IPS-NIHi7 (cell line): ENCODE results near the gene TMEM63B.
"Not testable (repeated sequence)": the region's sequence is repeated elsewhere in the genome, so short reads cannot be mapped to it uniquely, and the experiment has no call there.

ENCODE experiments used
- DNase-seq: peaks from one replicate; pipeline ENCODE4 v3.0.0; 2012; ENCODE audit warnings: mixed read lengths; ENCODE audit errors: extremely low spot score

TMEM63B gene

GRCh38 chr6:44127186-44128019 is at the start of gene TMEM63B, which contains the start of gene MRPL14:
TSS of gene TMEM63B (plus strand) at chr6:44127554. CDS start at chr6:44134585, 7,031 bp downstream.
TSS of gene MRPL14 (minus strand) at chr6:44127452. CDS start at chr6:44116611, 10,841 bp downstream.
- DNase-seq = peak; percentile 98

- no peak for DNase-seq
These were observed 49.0 kb upstream of the TMEM63B start for GRCh38 chr6:44078219-44078826.

GRCh38 chr6:44078827-44079671 is 48.3 kb upstream of the TMEM63B start:
- DNase-seq = peak; percentile 76

GRCh38 chr6:44079672-44080071 is 47.7 kb upstream of the TMEM63B start:
- DNase-seq = no peak

- DNase-seq = no peak
These were observed 46.5 kb upstream of the TMEM63B start for GRCh38 chr6:44080561-44081521.

GRCh38 chr6:44081753-44082152 is 45.6 kb upstream of the TMEM63B start:
- DNase-seq = no peak

- DNase-seq = no peak
These were observed 44.5 kb upstream of the TMEM63B start for GRCh38 chr6:44082872-44083321.

- no peak for DNase-seq
These were observed 42.9 kb upstream of the TMEM63B start for GRCh38 chr6:44084231-44085014.

- DNase-seq = no peak
These were observed 42.1 kb upstream of the TMEM63B start for GRCh38 chr6:44085219-44085618.

GRCh38 chr6:44086931-44087574 is 40.3 kb upstream of the TMEM63B start:
- no peak for DNase-seq

- no peak for DNase-seq
These were observed 39.7 kb upstream of the TMEM63B start for GRCh38 chr6:44087623-44088022.

- DNase-seq = no peak
These were observed 38.3 kb upstream of the TMEM63B start for GRCh38 chr6:44088827-44089590.

- DNase-seq = no peak
These were observed 36.9 kb upstream of the TMEM63B start for GRCh38 chr6:44090465-44090864.

- DNase-seq = not testable (repeated sequence)
These were observed 36.0 kb upstream of the TMEM63B start for GRCh38 chr6:44091356-44091755.

- no peak for DNase-seq
These were observed 35.1 kb upstream of the TMEM63B start for GRCh38 chr6:44091981-44092884.

- DNase-seq = no peak
These were observed 34.3 kb upstream of the TMEM63B start for GRCh38 chr6:44093066-44093465.

- no peak for DNase-seq
These were observed 33.5 kb upstream of the TMEM63B start for GRCh38 chr6:44093750-44094402.
